Measurements from ENCODE around the gene MAP7D2.

- TF ChIP-seq ZNF274 (IDR thresholded peaks at IDR 0.05; ENCODE audit: low read depth, low read length): no peak
- TF ChIP-seq SUZ12 (IDR thresholded peaks at IDR 0.05; ENCODE audit: extremely low read depth, insufficient read depth, insufficient read length): no peak
These were observed 55.6 kb downstream of the MAP7D2 start for GRCh38 chrX:20060961-20061748.
